DMS153 (cell line): ENCODE results near the gene WFS1.

ENCODE experiments used
- DNase-seq: peaks from one replicate; lab custom pipeline; 2025; lab: John Stamatoyannopoulos, UW

Gene WFS1

GRCh38 chr4:6259886-6260285 lies 9.8 kb upstream of the WFS1 start:
- no peak for DNase-seq

DNA sequence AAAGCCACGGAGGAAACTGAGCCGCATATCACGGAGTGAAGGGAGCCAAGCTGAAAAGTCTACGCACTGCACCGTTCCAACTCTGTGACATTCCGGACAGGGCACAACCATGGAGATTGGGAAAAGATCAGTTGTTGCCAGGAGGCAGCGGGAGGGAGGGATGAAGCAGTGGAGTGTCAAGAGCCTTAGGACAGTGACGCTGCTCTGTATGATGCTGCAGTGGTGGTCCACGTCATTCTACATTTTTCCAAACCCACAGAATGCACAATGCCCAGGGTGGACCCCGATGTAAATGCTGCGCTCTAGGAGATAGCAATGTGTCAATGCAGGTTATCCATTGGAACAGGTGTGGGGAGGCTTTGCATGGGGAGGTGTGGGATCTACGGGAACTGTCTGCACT lies 7.5 kb upstream of the WFS1 start:
- DNase-seq = no peak

- DNase-seq = no peak
These were observed 6.7 kb upstream of the WFS1 start for GRCh38 chr4:6262847-6263487.

GRCh38 chr4:6263526-6264224 lies 6.0 kb upstream of the WFS1 start:
- DNase-seq = no peak

GRCh38 chr4:6264225-6264540 lies 5.5 kb upstream of the WFS1 start:
- no peak for DNase-seq

DNA sequence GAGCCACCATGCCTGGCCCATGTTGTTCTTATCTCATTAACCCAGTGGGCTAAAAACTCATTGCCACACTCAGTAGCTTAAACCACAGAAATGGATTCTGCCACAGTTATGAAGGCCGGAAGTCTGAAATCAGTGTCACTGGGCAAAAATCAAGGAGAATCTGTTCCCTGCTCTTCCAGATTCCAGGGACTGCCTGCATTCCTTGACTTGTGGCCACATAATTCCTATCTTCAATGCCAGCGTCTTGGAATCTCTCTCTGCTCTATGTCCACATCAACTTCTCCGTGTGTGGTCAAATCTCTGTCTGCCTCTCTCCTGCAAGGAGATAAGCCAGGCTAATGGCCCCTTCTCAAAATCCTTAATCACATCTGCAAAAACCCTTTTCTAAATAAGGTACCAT lies 4.1 kb upstream of the WFS1 start:
- DNase-seq = no peak

DNA sequence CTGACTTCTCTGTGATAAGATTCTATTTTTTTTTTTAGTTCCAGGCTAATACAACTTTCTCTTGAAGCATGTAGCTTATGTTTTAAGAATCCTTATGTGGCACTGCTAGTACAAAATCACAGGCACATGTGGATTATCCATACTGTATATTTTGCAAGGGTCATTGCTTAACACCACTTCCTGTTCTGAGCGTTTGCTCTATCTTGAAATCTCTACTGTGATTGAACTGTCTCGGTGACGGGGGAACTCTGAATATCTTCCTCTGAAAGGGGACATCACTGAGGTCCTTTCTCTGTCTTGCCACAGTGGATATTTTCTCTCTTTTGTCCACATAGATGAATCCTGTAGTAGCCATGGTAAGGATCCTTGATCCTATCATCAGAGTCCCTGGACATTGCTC lies 2.1 kb upstream of the WFS1 start:
- no peak for DNase-seq

DNA sequence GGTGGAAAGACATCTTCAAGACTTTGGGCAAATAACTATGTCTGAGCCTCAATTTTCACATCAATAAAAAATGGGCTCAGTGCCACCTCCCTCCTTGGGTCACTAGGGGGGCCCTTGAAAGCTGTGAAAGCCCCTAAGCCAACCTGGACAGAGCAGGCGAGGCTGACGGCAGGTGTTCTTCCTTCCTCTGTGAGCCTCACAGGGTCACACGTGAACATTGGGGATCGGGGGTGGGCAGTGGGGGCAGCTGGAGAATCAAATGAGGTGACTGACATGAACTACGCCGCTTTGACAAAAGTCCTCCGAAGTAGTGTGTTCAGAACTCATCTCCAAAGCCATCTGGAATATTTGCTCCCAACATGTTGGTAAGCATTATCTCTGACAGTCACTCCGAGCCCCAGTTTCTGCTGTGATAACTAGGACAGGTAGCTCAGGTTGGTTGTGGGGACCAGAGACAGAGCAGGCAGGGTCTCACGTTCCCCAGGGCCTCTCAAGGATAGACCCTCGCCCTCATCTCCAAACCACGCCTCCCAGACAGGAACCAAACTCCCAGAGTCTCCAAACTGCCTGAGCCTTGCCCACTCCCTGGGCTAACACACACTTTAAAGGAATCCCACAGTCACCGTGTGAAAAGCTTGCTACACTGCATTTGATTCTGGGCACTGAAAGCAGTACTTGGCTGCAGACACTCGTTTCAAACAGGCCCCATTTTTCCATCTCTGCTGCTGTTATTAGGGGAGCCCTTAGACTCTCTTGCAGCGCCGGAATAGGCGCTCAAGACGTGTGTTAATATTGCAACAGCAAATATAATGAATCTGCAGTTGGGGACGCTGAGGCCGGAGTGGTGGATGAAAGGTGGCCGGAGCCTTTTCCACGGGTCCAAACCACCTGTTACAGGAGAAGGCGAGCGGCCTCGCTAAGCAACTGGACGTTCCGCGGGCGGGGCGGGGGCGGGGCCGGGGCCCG lies 717 bp upstream of the WFS1 start:
- DNase-seq = no peak

DNA sequence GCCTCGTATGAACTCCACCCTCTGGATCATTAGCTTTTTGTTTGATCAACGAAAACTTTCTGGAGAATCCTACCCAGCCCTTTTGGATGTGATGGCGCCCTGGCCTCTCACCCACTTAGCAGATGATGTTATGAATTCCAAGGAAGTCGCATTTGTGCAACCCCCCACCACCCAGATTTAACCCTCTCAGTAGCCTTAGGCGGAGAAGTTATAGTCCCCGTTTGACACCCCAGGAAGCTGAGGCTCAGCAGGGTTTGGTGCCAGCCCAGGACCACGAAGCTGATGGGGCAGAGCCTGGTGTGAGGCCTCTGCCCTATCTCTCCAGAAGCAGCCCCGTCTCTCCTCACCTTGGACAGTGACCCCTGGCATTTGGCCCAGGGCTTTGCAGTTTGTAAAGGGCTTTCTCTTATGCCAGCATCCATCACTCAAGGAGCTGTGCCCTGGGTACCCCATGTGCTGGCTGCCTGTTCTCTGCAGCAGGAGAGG lies 1.0 kb downstream of the WFS1 start:
- no peak for DNase-seq

GRCh38 chr4:6271206-6271605 lies 1.6 kb downstream of the WFS1 start:
- no peak for DNase-seq

GRCh38 chr4:6271701-6272465 lies 2.2 kb downstream of the WFS1 start:
- no peak for DNase-seq

- DNase-seq = no peak
These were observed 3.4 kb downstream of the WFS1 start for GRCh38 chr4:6272863-6273660.

- DNase-seq = no peak
These were observed 4.0 kb downstream of the WFS1 start for GRCh38 chr4:6273661-6273990.

DNA sequence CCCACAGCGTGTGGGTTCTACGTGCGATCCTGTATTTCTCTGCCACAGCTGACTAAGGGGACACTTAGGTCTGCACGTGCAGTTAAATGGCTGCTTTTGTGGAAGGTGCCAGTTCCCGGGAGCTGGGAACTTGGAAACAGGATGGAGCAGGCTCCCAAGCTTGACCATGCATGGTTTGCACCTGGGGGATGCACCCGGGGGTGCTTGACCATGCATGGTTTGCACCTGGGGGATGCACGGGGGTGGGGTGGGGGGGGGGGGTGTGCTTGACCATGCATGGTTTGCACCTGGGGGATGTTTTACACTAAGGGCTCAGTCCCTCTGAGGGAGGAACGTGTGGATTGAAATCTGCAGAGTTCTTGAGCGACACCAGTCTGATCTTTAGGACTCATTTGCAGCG lies 5.7 kb downstream of the WFS1 start:
- DNase-seq = no peak

GRCh38 chr4:6275898-6276806 lies 6.5 kb downstream of the WFS1 start:
- no peak for DNase-seq

DNA sequence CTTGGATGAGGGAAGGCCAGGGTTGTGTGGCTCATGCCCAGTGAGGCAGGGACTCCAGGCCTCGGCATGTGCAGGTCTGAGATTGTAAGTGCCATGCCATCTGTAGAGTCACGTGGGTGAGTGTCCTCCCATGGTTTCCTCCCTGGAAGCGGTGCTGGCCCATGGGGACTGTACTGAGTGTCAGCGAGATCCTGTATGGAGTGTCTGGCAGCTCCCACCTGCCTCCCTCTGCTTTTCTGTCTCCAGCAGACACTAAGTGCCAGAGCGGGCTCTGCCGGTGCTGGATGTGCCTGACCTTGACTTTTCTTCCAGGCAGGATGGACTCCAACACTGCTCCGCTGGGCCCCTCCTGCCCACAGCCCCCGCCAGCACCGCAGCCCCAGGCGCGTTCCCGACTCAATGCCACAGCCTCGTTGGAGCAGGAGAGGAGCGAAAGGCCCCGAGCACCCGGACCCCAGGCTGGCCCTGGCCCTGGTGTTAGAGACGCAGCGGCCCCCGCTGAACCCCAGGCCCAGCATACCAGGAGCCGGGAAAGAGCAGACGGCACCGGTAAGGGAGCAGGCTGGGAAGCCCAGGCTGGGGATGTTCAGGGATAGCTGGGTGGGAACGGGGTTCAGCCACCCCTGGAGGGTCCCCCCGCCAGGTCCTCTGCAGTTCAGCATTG lies 7.6 kb downstream of the WFS1 start:
- no peak for DNase-seq

GRCh38 chr4:6277935-6278800 lies 8.5 kb downstream of the WFS1 start:
- no peak for DNase-seq

GRCh38 chr4:6278801-6279197 lies 9.1 kb downstream of the WFS1 start:
- no peak for DNase-seq
